HG03095 (cell line): ENCODE measurements around the gene CCL5.

Experiments used
- ATAC-seq: cut with Tn5 transposase; IDR thresholded peaks from one replicate; pipeline ENCODE4 v1.9.1; 2021; ENCODE audit warnings: moderate library complexity; ENCODE audit not compliant: unreplicated experiment

The CCL5 gene

GRCh38 chr17:35879773-35880654 is at the start of gene CCL5:
TSS of gene CCL5 (minus strand) at chr17:35880360.
- peak; percentile 85 for ATAC-seq

DNA sequence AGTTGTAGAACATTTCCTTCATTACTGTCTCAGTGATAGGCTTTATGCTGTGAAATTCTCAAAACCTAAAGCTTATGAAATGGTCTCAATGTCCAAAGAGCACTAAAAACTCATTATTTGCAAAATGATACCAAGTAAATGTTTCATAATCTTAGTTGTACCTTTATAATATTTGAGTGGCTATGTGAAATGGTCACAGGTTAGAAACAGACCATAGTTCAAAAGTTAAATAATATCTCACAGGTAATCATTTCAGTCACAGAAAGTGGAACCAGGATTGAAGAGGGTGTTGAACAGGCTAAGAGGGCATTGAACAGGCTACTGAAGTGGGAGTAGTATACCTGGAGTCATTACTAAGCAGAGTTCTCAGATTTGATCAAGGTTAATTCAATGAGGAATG is 47.6 kb upstream of the CCL5 start:
- ATAC-seq, result no peak

GRCh38 chr17:35923609-35924114 is 43.5 kb upstream of the CCL5 start:
- ATAC-seq, result no peak

- no peak for ATAC-seq
Observed at GRCh38 chr17:35920229-35920628, 40.1 kb upstream of the CCL5 start.

DNA sequence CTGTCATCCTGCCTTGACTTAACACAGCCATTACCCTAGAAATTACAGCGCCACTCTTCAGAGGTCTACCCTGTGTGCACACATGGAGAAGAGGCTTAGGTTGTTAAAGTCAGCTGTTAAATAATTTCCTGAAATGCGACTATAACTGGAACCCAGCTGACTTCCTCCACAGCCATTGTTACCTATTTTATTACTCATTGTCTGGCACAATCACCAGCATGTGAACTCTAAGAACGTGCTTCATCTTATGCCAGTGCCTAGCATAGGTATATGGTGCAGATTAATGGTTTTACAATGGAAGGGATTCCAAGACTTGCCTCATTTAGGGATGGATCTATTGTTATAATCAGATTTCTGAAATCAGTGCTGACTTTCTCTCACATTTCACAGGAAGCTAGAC is 38.5 kb upstream of the CCL5 start:
- ATAC-seq, result no peak

GRCh38 chr17:35917519-35918213 is 37.5 kb upstream of the CCL5 start:
- no peak for ATAC-seq

GRCh38 chr17:35915153-35915964 is 35.2 kb upstream of the CCL5 start:
- no peak for ATAC-seq

GRCh38 chr17:35914354-35914753 is 34.2 kb upstream of the CCL5 start:
- no peak for ATAC-seq

DNA sequence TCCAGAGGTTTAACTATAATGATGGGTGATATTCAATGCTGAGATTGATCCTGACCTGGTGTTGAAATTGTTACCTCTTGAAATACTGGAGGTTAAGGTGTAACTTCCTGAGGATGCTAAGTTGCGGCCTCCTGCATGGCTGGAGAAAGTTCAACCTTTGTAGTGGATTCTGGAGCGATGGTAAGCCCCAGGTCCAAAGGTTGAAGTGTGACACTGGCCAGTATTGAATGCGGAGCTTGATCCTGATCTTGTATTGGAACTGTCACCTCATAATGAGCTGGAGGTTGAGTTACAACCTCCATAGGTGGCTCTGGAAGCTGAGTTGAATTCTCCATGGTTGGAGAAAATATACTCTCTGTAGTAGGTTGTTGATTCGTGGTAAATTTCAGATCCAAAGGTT is 33.4 kb upstream of the CCL5 start:
- ATAC-seq, result no peak

- no peak for ATAC-seq
Observed at GRCh38 chr17:35912942-35913341, 32.8 kb upstream of the CCL5 start.

DNA sequence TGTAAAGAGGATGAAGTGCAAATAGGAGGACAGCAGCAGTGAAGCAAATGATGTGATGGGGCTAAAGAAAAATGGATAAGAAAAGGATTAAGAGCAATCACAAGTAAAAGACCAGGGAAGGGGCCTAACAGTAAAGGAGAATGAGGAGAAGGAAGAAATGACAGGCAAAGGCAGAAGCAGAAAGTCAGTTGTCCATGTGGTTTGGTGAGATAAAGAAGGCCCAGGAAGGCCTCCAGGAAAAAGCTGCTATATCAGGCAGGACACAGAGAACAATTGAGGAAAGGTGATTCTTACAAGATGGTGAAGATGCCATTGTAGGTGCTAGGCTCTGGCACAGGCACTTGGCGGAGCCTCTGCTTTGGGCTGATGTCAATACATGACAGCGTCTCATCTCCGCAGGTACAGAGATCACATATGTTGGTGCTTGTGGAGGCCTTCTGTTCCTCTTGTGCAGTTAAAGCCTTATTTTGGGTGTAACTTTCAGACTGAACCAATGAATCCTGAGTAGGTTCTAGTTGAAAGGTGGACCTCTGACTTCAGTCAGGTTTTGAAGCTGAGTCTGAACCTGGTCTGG is 32.3 kb upstream of the CCL5 start:
- ATAC-seq, result no peak

GRCh38 chr17:35909408-35909807 is 29.2 kb upstream of the CCL5 start:
- ATAC-seq, result no peak

GRCh38 chr17:35907691-35908090 is 27.5 kb upstream of the CCL5 start:
- no peak for ATAC-seq

GRCh38 chr17:35906926-35907637 is 26.9 kb upstream of the CCL5 start:
- no peak for ATAC-seq

DNA sequence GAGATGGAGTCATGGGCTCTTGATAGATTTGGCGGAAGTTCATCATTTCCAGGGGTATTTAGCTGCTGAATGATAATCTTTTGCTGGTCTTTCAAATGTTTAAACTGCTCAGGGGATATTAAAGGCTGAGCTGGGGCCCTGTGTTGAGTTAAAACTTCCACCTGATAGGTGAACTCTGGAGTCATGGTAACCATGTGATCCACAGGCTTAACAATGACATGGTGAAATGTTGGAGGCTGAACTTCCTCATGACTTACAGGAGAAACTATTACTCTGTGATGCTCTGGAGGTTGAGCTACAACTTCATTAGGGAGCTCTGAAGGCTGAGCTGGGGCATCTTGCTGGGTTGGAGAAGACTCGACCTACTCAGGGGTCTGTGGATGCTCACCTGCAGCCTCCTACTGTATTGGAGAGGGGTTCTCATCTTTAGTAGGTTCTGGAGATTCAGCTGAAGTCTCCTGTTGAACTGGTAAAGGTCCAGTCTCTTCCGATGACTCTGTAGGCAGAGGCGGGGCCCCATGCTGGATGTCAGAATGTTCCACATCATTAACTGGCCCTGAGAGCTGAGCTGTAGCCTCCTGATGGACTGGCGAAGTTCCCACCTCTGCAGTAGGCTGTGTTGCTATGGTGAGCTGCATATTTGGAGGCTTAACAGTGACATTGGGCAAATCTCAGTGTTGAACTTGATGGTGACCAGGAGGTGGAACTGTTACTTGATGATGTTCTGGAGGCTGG is 26.2 kb upstream of the CCL5 start:
- no peak for ATAC-seq

DNA sequence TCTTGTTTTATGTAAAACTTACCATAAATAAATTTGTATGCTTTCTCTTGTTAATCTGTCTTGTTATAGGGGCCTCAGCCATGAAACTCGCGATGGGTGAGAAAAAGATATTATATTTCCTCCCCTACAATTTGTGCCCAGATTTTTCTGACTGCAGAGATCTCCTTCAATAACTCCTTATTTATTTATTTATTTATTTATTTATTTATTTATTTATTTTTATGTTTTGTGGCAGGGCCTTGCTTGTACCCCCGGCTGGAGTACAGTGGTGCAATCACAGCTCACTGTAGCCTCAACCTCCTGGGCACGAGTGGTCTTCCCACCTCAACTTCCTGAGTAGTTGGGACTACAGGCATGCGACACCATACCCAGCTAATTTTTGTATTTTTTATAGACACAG is 23.3 kb upstream of the CCL5 start:
- no peak for ATAC-seq

DNA sequence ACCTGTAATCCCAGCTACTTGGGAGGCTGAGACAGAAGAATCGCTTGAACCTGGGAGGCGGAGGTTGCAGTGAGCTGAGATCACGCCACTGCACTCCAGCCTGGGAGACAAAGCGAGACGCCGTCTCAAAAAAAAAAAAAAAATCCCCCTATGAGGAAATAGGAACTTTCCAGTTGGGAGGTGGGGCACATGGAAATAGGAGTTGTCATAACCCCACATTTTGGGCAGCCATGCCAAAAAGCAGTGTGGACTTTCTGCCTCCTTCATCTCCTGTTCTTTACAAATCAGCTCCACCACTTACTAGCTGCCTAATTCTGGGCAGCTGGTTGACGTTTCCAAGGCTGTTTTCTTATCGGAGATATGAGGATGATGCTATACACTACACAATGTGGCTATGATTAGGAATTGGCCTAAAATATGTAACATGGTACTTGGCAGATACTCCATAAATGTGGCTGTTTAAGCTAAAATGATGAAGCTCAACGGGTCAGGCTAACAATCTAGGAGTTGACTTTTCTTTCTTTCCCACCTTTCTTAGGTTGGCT is 21.5 kb upstream of the CCL5 start:
- no peak for ATAC-seq

DNA sequence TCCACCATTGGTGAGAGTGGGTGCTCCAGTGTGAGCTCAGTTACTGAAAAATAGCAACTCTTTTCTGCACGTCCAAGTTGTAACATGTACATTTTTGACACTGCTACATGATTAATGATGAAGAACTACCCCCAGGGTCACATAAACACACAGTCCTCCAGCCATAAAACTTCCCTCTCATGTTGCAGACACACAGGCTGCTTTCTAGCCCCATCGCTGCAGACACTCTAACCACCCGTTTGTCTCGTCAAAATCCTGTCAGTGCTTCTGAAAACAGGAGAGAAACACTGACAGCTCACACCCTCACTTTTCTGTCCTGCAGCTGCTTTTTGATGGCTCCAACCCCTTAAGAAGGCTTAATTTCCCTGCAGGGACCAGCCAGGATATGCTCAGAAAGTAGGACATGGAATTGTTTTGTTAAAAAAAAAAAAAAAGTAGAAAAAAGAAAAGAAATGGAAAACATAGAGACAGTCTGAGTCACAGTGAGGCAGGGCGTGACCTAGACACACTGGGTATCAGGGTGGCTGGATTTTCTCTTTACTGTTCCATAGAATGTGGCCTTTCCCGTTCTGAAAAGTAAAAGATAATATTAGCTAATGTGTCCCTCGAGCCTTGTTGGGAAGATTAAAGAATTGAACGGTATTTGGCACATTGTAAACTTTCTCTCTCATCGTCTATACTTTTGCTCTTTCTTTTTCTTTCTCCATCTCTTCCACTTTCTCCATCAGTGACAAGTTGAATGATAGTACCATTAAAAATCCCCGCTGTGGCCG is 20.7 kb upstream of the CCL5 start:
- no peak for ATAC-seq

- ATAC-seq, result no peak
Observed at GRCh38 chr17:35900280-35900679, 20.1 kb upstream of the CCL5 start.
